H9 (cell line): Measurements from ENCODE around the gene TIAM2. TPM values are rescaled to one million over a fixed set of nuclear protein-coding genes. Genes with fewer than 3 reads are reported as not detected.

Experiments used
- DNase-seq: peaks from one replicate; pipeline ENCODE4 v3.0.0-alpha.2; 2017
- H2AFZ ChIP-seq: one replicate; pipeline ENCODE4 v1.6.1; 2013; ENCODE audit warnings: mild to moderate bottlenecking, low read length, control low read depth, moderate library complexity
- H2AK5ac ChIP-seq: 2 replicates; pipeline ENCODE4 v1.6.1; 2013; ENCODE audit warnings: low read length, control low read depth, mixed read lengths; ENCODE audit not compliant: insufficient read length
- H2BK120ac ChIP-seq: one replicate; pipeline ENCODE4 v1.6.1; 2013; ENCODE audit warnings: low read depth, mild to moderate bottlenecking, low read length, control low read depth, inconsistent platforms; ENCODE audit not compliant: poor library complexity, severe bottlenecking
- H2BK12ac ChIP-seq: 2 replicates; pipeline ENCODE4 v1.6.1; 2013; ENCODE audit warnings: low read length, control low read depth, mixed read lengths, low read depth; ENCODE audit not compliant: insufficient read length
- H2BK15ac ChIP-seq: 2 replicates; pipeline ENCODE4 v1.6.1; 2013; ENCODE audit warnings: low read depth, low read length, control low read depth
- H2BK20ac ChIP-seq: one replicate; pipeline ENCODE4 v1.6.1; 2013; ENCODE audit warnings: low read depth, mild to moderate bottlenecking, low read length, control low read depth, inconsistent platforms; ENCODE audit not compliant: poor library complexity, severe bottlenecking
- H2BK5ac ChIP-seq: 2 replicates; pipeline ENCODE4 v1.6.1; 2013; ENCODE audit warnings: low read length, control low read depth, mixed read lengths; ENCODE audit not compliant: insufficient read length
- H3K14ac ChIP-seq: 2 replicates; pipeline ENCODE4 v1.6.1; 2013; ENCODE audit warnings: low read length, control low read depth; ENCODE audit not compliant: insufficient read depth
- H3K18ac ChIP-seq: 2 replicates; pipeline ENCODE4 v1.6.1; 2013; ENCODE audit warnings: low read depth, mild to moderate bottlenecking, mixed read lengths, low read length, control low read depth; ENCODE audit not compliant: insufficient read length
- H3K23ac ChIP-seq: 2 replicates; pipeline ENCODE4 v1.6.1; 2013; ENCODE audit warnings: low read length, control low read depth, mixed read lengths, low read depth; ENCODE audit not compliant: insufficient read length
- H3K23me2 ChIP-seq: 2 replicates; pipeline ENCODE4 v1.6.1; 2013; ENCODE audit warnings: low read depth, mild to moderate bottlenecking, mixed read lengths, low read length, control low read depth; ENCODE audit not compliant: insufficient read length, poor library complexity, severe bottlenecking
- H3K27ac ChIP-seq: 2 replicates; pipeline ENCODE4 v1.5.1; 2013; ENCODE audit warnings: low read length, control low read depth, mixed read lengths, low read depth; ENCODE audit not compliant: insufficient read length
- H3K27me3 ChIP-seq: 2 replicates; pipeline ENCODE4 v1.6.1; 2013; ENCODE audit warnings: low read length, control low read depth, inconsistent platforms; ENCODE audit not compliant: insufficient read depth
- H3K4ac ChIP-seq: 2 replicates; pipeline ENCODE4 v1.6.1; 2013; ENCODE audit warnings: low read depth, mild to moderate bottlenecking, control low read depth, inconsistent platforms, low read length, moderate library complexity
- H3K4me1 ChIP-seq: 2 replicates; pipeline ENCODE4 v1.6.1; 2013; ENCODE audit warnings: low read length, control low read depth, inconsistent platforms; ENCODE audit not compliant: insufficient read depth
- H3K4me2 ChIP-seq: 2 replicates; pipeline ENCODE4 v1.6.1; 2013; ENCODE audit warnings: low read length, control low read depth, mixed read lengths; ENCODE audit not compliant: insufficient read length, insufficient read depth
- H3K56ac ChIP-seq: 2 replicates; pipeline ENCODE4 v1.6.1; 2013; ENCODE audit warnings: low read depth, mild to moderate bottlenecking, mixed read lengths, low read length, control low read depth; ENCODE audit not compliant: insufficient read length
- H3K79me1 ChIP-seq: 2 replicates; pipeline ENCODE4 v1.6.1; 2013; ENCODE audit warnings: low read depth, mild to moderate bottlenecking, moderate library complexity, low read length, control low read depth, inconsistent platforms; ENCODE audit not compliant: insufficient read depth, poor library complexity, severe bottlenecking
- H3K79me2 ChIP-seq: 2 replicates; pipeline ENCODE4 v1.6.1; 2013; ENCODE audit warnings: low read length, control low read depth, inconsistent platforms; ENCODE audit not compliant: insufficient read depth
- H3K9ac ChIP-seq: 2 replicates; pipeline ENCODE4 v1.6.1; 2013; ENCODE audit warnings: low read length, control low read depth, mixed read lengths; ENCODE audit not compliant: insufficient read length; ENCODE audit errors: extremely low read depth
- H3K9me3 ChIP-seq: one replicate; pipeline ENCODE4 v1.6.1; 2013; ENCODE audit warnings: low read depth, low read length, inconsistent platforms; ENCODE audit not compliant: control insufficient read depth
- H3T11ph ChIP-seq: one replicate; pipeline ENCODE4 v1.6.1; 2013; ENCODE audit warnings: mild to moderate bottlenecking, low read length, control low read depth, inconsistent platforms
- H4K20me1 ChIP-seq: one replicate; pipeline ENCODE4 v1.6.1; 2013; ENCODE audit not compliant: control insufficient read depth, insufficient read length, insufficient read depth
- H4K5ac ChIP-seq: 2 replicates; pipeline ENCODE4 v1.6.1; 2013; ENCODE audit warnings: low read depth, mild to moderate bottlenecking, mixed read lengths, low read length, control low read depth; ENCODE audit not compliant: insufficient read length
- H4K8ac ChIP-seq: replicated peaks from 2 replicates; pipeline ENCODE4 v1.6.1; 2013; ENCODE audit warnings: low read length, control low read depth, mixed read lengths, low read depth; ENCODE audit not compliant: insufficient read length
- H4K91ac ChIP-seq: 2 replicates; pipeline ENCODE4 v1.6.1; 2013; ENCODE audit warnings: low read depth, mild to moderate bottlenecking, moderate library complexity, mixed read lengths, low read length, control low read depth; ENCODE audit not compliant: insufficient read length
- H3K27ac Mint-ChIP-seq, 3 experiments: 2 replicates in 2 of 3; 3 replicates in 1 of 3; pipeline ENCODE4 v1.8.0; 2020 to 2021; ENCODE audit warnings: mixed read lengths in 3 of 3, mild to moderate bottlenecking in 1 of 3, moderate library complexity in 1 of 3
- H3K27me3 Mint-ChIP-seq: 2 replicates; pipeline ENCODE4 v1.8.0; 2021; ENCODE audit warnings: low read depth, mild to moderate bottlenecking, moderate library complexity, mixed read lengths
- H3K36me3 Mint-ChIP-seq, 3 experiments: 2 replicates in 2 of 3; 3 replicates in 1 of 3; pipeline ENCODE4 v1.8.0; 2020 to 2021; ENCODE audit warnings: low read depth in 3 of 3, mixed read lengths in 3 of 3; ENCODE audit not compliant: insufficient read depth in 1 of 3
- H3K4me1 Mint-ChIP-seq, 2 experiments: 2 replicates each; pipeline ENCODE4 v1.8.0; 2020; ENCODE audit warnings: mixed read lengths in 2 of 2
- H3K4me3 Mint-ChIP-seq, 2 experiments: 2 replicates in 1 of 2; 3 replicates in 1 of 2; pipeline ENCODE4 v1.8.0; 2020 to 2021; ENCODE audit warnings: mild to moderate bottlenecking in 2 of 2, mixed read lengths in 2 of 2, moderate library complexity in 1 of 2
- H3K9me3 Mint-ChIP-seq, 2 experiments: 2 replicates in 1 of 2; 3 replicates in 1 of 2; pipeline ENCODE4 v1.8.0; 2020; ENCODE audit warnings: mild to moderate bottlenecking in 2 of 2, mixed read lengths in 2 of 2, moderate library complexity in 1 of 2
- CTCF ChIP-seq: fragments of 200-600 bp; sonication (generic); conservative IDR thresholded peaks from 3 replicates; pipeline ENCODE4 v1.8.0; 2021; ENCODE audit warnings: antibody characterized with exemption, mild to moderate bottlenecking
- WGBS: extraction: QIAGEN DNeasy Blood & Tissue Kit; methylation state at CpG from one replicate; pipeline ENCODE4 v1.1.7; 2013; ENCODE audit warnings: missing lambda C conversion rate, low lambda C conversion rate, mixed read lengths; ENCODE audit not compliant: insufficient read length; ENCODE audit errors: extremely low coverage; 5-methylcytosine and 5-hydroxymethylcytosine counted together
- total RNA-seq: library from RNA; stranded (reverse); gene quantifications from 2 replicates; pipeline ENCODE4 v1.2.1, GENCODE V29; 2021

TIAM2 gene
- total RNA-seq, 1 experiment from 2014 or later = 6.3 TPM

GRCh38 chr6:155207223-155207622 is 212.1 kb downstream of the TIAM2 start:
- no peak overlapping the region for H3T11ph ChIP-seq
- no peak overlapping the region for H2BK15ac ChIP-seq
- no peaks in the 10 kb centered on the region for H3K4me1 ChIP-seq
- H3K4me3 Mint-ChIP-seq = no peak overlapping the region
- H4K91ac ChIP-seq = no peak overlapping the region
- H2AFZ ChIP-seq = no peak overlapping the region
- no peak overlapping the region for H3K56ac ChIP-seq
- H3K27me3 Mint-ChIP-seq = no peaks in the 10 kb centered on the region
- H3K4me1 Mint-ChIP-seq = peaks cover 9 to 19% of the 10 kb centered on the region in 2 experiments
- no peak for DNase-seq
- no peak overlapping the region for H2BK20ac ChIP-seq
- no peaks in the 10 kb centered on the region for H3K27me3 ChIP-seq
- no peak overlapping the region for H2BK5ac ChIP-seq
- H3K36me3 Mint-ChIP-seq = peaks cover 13 to 19% (median 14%) of the 10 kb centered on the region in 3 experiments
- H3K79me1 ChIP-seq = no peaks in the 10 kb centered on the region
- no peak for TF ChIP-seq CTCF
- H3K9me3 ChIP-seq = no peaks in the 10 kb centered on the region
- H4K8ac ChIP-seq = no peak overlapping the region
- H3K4ac ChIP-seq = no peak overlapping the region
- H3K27ac Mint-ChIP-seq = no peak overlapping the region
- WGBS = no CpG with 5 or more reads among the region's 5 CpGs
- no peak overlapping the region for H4K5ac ChIP-seq
- H3K27ac ChIP-seq = no peak overlapping the region
- no peak overlapping the region for H2AK5ac ChIP-seq
- H3K18ac ChIP-seq = no peak overlapping the region
- no peaks in the 10 kb centered on the region for H4K20me1 ChIP-seq
- no peaks in the 10 kb centered on the region for H3K23me2 ChIP-seq
- no peak overlapping the region for H3K14ac ChIP-seq
- no peak overlapping the region for H2BK120ac ChIP-seq
- H3K9me3 Mint-ChIP-seq = peaks cover 0 to 5% of the 10 kb centered on the region in 2 experiments; a peak in 3 of 5 replicates
- no peak overlapping the region for H3K4me2 ChIP-seq
- no peaks in the 10 kb centered on the region for H3K79me2 ChIP-seq
- no peak overlapping the region for H2BK12ac ChIP-seq
- H3K23ac ChIP-seq = no peak overlapping the region
- no peak overlapping the region for H3K9ac ChIP-seq
